Liver (tissue), 9 donors: ENCODE results near the gene LYRM4. TPM values are rescaled to one million over a fixed set of nuclear protein-coding genes. Genes with fewer than 3 reads are reported as not detected.

Experiments
- DNase-seq: peaks from one replicate; pipeline ENCODE4 v3.0.0-alpha.2; 2017; ENCODE audit warnings: low spot score
- H3K27ac ChIP-seq, 2 donors: one replicate each; pipeline ENCODE4 v1.7.0; 2013; ENCODE audit warnings: inconsistent platforms in 2 of 2, low read length in 2 of 2, control low read depth in 1 of 2, low read depth in 1 of 2, mild to moderate bottlenecking in 1 of 2
- H3K27me3 ChIP-seq, 4 donors: one replicate each; pipeline versions ENCODE4 v1.6.1 to v1.7.0; 2013; ENCODE audit warnings: low read length in 3 of 4, inconsistent platforms in 1 of 4, mild to moderate bottlenecking in 1 of 4, moderate library complexity in 1 of 4; ENCODE audit not compliant: control insufficient read depth in 4 of 4, insufficient read depth in 4 of 4
- H3K36me3 ChIP-seq, 4 donors: one replicate each; pipeline versions ENCODE4 v1.6.1 to v1.7.0; 2013; ENCODE audit warnings: low read length in 3 of 4, mild to moderate bottlenecking in 3 of 4, low read depth in 1 of 4, moderate library complexity in 1 of 4; ENCODE audit not compliant: control insufficient read depth in 4 of 4, insufficient read depth in 3 of 4
- H3K4me1 ChIP-seq, 4 donors: one replicate each; pipeline versions ENCODE4 v1.6.1 to v1.7.0; 2013; ENCODE audit warnings: low read length in 3 of 4, mild to moderate bottlenecking in 3 of 4, moderate library complexity in 1 of 4; ENCODE audit not compliant: control insufficient read depth in 4 of 4, insufficient read depth in 4 of 4
- H3K4me3 ChIP-seq, 3 donors: one replicate each; pipeline versions ENCODE4 v1.6.1 to v1.7.0; 2013; ENCODE audit warnings: low read length in 3 of 3, control low read depth in 1 of 3, low read depth in 1 of 3, mild to moderate bottlenecking in 1 of 3
- H3K9ac ChIP-seq, 2 donors: one replicate each; pipeline ENCODE4 v1.7.0; 2013; ENCODE audit warnings: low read length in 2 of 2, mild to moderate bottlenecking in 2 of 2, moderate library complexity in 2 of 2, control low read depth in 1 of 2, low read depth in 1 of 2
- H3K9me3 ChIP-seq, 4 donors: one replicate each; pipeline versions ENCODE4 v1.6.1 to v1.7.0; 2013; ENCODE audit warnings: low read length in 3 of 4; ENCODE audit not compliant: control insufficient read depth in 4 of 4
- ATF3 ChIP-seq: IDR thresholded peaks from 2 replicates; pipeline ENCODE4 v1.6.1; 2016; ENCODE audit warnings: antibody characterized with exemption
- CTCF ChIP-seq: fragments of 150-350 bp; IDR thresholded peaks from 2 replicates; pipeline ENCODE4 v1.5.1; 2017; ENCODE audit warnings: improper control_type of control experiment, low read depth, low read length; ENCODE audit not compliant: missing input control
- EGR1 ChIP-seq, 2 donors: IDR thresholded peaks; 2 replicates each; pipeline ENCODE4 v1.6.1; 2016 to 2018; ENCODE audit warnings: antibody characterized with exemption in 2 of 2, low read depth in 2 of 2
- FOXA1 ChIP-seq: IDR thresholded peaks from 2 replicates; pipeline ENCODE4 v1.6.1; 2016; ENCODE audit warnings: antibody characterized with exemption
- FOXA2 ChIP-seq: IDR thresholded peaks from 2 replicates; pipeline ENCODE4 v1.6.1; 2016; ENCODE audit warnings: antibody characterized with exemption
- GABPA ChIP-seq, 2 donors: IDR thresholded peaks in 1 of 2; conservative IDR thresholded peaks in 1 of 2; 2 replicates each; pipeline ENCODE4 v1.6.1; 2016; ENCODE audit warnings: antibody characterized with exemption in 2 of 2, mild to moderate bottlenecking in 1 of 2, moderate library complexity in 1 of 2
- HNF4A ChIP-seq, 2 donors: conservative IDR thresholded peaks; 2 replicates each; pipeline ENCODE4 v1.6.1; 2016; ENCODE audit warnings: antibody characterized with exemption in 2 of 2, mild to moderate bottlenecking in 2 of 2
- HNF4G ChIP-seq: IDR thresholded peaks from 2 replicates; pipeline ENCODE4 v1.6.1; 2016; ENCODE audit warnings: antibody characterized with exemption
- JUND ChIP-seq, 2 donors: IDR thresholded peaks; 2 replicates each; pipeline ENCODE4 v1.6.1; 2016; ENCODE audit warnings: antibody characterized with exemption in 2 of 2
- MAX ChIP-seq: IDR thresholded peaks from 2 replicates; pipeline ENCODE4 v1.6.1; 2016; ENCODE audit warnings: antibody characterized with exemption
- NR2F2 ChIP-seq: IDR thresholded peaks from 2 replicates; pipeline ENCODE4 v1.6.1; 2016; ENCODE audit warnings: antibody characterized with exemption
- RAD21 ChIP-seq, 2 donors: IDR thresholded peaks; 2 replicates each; pipeline ENCODE4 v1.6.1; 2016; ENCODE audit warnings: antibody characterized with exemption in 2 of 2, mild to moderate bottlenecking in 2 of 2
- REST ChIP-seq: IDR thresholded peaks from 2 replicates; pipeline ENCODE4 v1.6.1; 2016; ENCODE audit warnings: antibody characterized with exemption, mild to moderate bottlenecking
- RXRA ChIP-seq, 2 donors: IDR thresholded peaks; 2 replicates each; pipeline ENCODE4 v1.6.1; 2017 to 2018; ENCODE audit warnings: antibody characterized with exemption in 2 of 2, mild to moderate bottlenecking in 1 of 2
- SP1 ChIP-seq: IDR thresholded peaks from 2 replicates; pipeline ENCODE4 v1.6.1; 2018; ENCODE audit warnings: antibody characterized with exemption, mild to moderate bottlenecking
- TAF1 ChIP-seq: conservative IDR thresholded peaks from 2 replicates; pipeline ENCODE4 v1.6.1; 2016; ENCODE audit warnings: antibody characterized with exemption, mild to moderate bottlenecking
- YY1 ChIP-seq: IDR thresholded peaks from 2 replicates; pipeline ENCODE4 v1.6.1; 2016; ENCODE audit warnings: antibody characterized with exemption, mild to moderate bottlenecking
- ZBTB33 ChIP-seq: IDR thresholded peaks from 2 replicates; pipeline ENCODE4 v1.6.1; 2016; ENCODE audit warnings: antibody characterized with exemption
- WGBS: extraction: QIAGEN DNeasy Blood & Tissue Kit; methylation state at CpG from one replicate; pipeline ENCODE4 v1.1.7; 2013; 5-methylcytosine and 5-hydroxymethylcytosine counted together
- polyA plus RNA-seq, 2 donors: library from polyadenylated mRNA; stranded (reverse) in 1 of 2; unstranded in 1 of 2; fragments of 200-250 nt in 1 of 2; fragments of >200 nt in 1 of 2; fragmentation: Nextera tagmentation in 1 of 2; extraction: Ambion mirVana in 1 of 2; gene quantifications; one replicate each; pipeline versions ENCODE4 v1.2.1 to v1.2.3, GENCODE V29; 2013 to 2015
- total RNA-seq, 2 donors: library from RNA; depleted of rRNA; stranded (reverse); fragments of >200 nt; gene quantifications; one replicate each; pipeline ENCODE4 v1.2.3, GENCODE V29; 2014
- donor health status: healthy.
- donor health status: healthy.
- donor health status: healthy.
- donor health status: healthy.
- donor health status: healthy.

The LYRM4 gene
- total and polyA plus RNA-seq, 4 donors: 4.4 to 13.1 (median 6.5) TPM

GRCh38 chr6:5107341-5107740 is 153.4 kb downstream of the LYRM4 start:
- H3K9me3 ChIP-seq: no peaks in the 10 kb centered on the region
- H3K27me3 ChIP-seq: no peaks in the 10 kb centered on the region
- TF ChIP-seq FOXA1: no peak
- TF ChIP-seq RAD21 (IDR thresholded peaks at IDR 0.05): no peak
- TF ChIP-seq TAF1: no peak
- TF ChIP-seq REST: no peak
- TF ChIP-seq HNF4G: no peak
- TF ChIP-seq EGR1 (IDR thresholded peaks at IDR 0.05; ENCODE audit: low read depth in 2 of 2): no peak
- no peak for TF ChIP-seq GABPA (IDR thresholded peaks at IDR 0.05 in 1 of 2, conservative IDR thresholded peaks at IDR 0.05 in 1 of 2)
- no peak for TF ChIP-seq MAX
- H3K27ac ChIP-seq: no peak overlapping the region
- no peaks in the 10 kb centered on the region for H3K4me1 ChIP-seq
- no peak overlapping the region for H3K9ac ChIP-seq
- no peaks in the 10 kb centered on the region for H3K36me3 ChIP-seq
- no peak for DNase-seq
- 96% methylated on average over 10 of the region's 10 CpGs for WGBS
- H3K4me3 ChIP-seq: no peak overlapping the region

GRCh38 chr6:5105146-5105545 is 155.6 kb downstream of the LYRM4 start:
- WGBS: 98% methylated on average over 10 of the region's 10 CpGs
- Histone ChIP-seq H3K27me3 (no peaks in the 10 kb centered on the region), H3K36me3 (no peaks in the 10 kb centered on the region), H3K9ac (no peak overlapping the region), H3K4me1 (no peaks in the 10 kb centered on the region), H3K4me3 (no peak overlapping the region), H3K9me3 (no peaks in the 10 kb centered on the region), H3K27ac (no peak overlapping the region)
- no peak for DNase-seq
- TF ChIP-seq JUND (IDR thresholded peaks at IDR 0.05) (no peak), NR2F2 (no peak), HNF4A (conservative IDR thresholded peaks at IDR 0.05) (no peak), MAX (no peak), SP1 (no peak), ATF3 (no peak), EGR1 (IDR thresholded peaks at IDR 0.05; ENCODE audit: low read depth in 2 of 2) (no peak), FOXA2 (no peak), CTCF (no peak), RXRA (IDR thresholded peaks at IDR 0.05) (no peak), ZBTB33 (no peak), RAD21 (IDR thresholded peaks at IDR 0.05) (no peak), GABPA (IDR thresholded peaks at IDR 0.05 in 1 of 2, conservative IDR thresholded peaks at IDR 0.05 in 1 of 2) (no peak), TAF1 (no peak), REST (no peak), FOXA1 (no peak), HNF4G (no peak), YY1 (no peak)
